Activated naive CD4-positive, alpha-beta T cell treated with anti-CD3 and anti-CD28 coated beads, Interleukin-2, amount 50 U/mL, for 72 hours (primary cell): ENCODE measurements around the gene RAPGEF2. TPM values are rescaled to one million over a fixed set of nuclear protein-coding genes. Genes with fewer than 3 reads are reported as not detected.
"Not testable (repeated sequence)": the region's sequence is repeated elsewhere in the genome, so short reads cannot be mapped to it uniquely, and the experiment has no call there.

ENCODE experiments used
- ATAC-seq, 2 donors: fragments of 150-1000 bp; cut with Tn5 transposase; 2 replicates each; pipeline ENCODE4 v1.10.0; 2021; ENCODE audit warnings: mild to moderate bottlenecking in 2 of 2, moderate library complexity in 2 of 2
- DNase-seq, 2 donors: peaks; one replicate each; pipeline ENCODE4 v3.0.0; 2021 to 2022; ENCODE audit warnings: low spot score in 2 of 2
- H3K27ac Mint-ChIP-seq, 2 donors: one replicate each; pipeline ENCODE4 v1.8.0; 2022; ENCODE audit warnings: mild to moderate bottlenecking in 2 of 2, mixed read lengths in 2 of 2
- H3K36me3 Mint-ChIP-seq, 2 donors: one replicate each; pipeline ENCODE4 v1.8.0; 2022; ENCODE audit warnings: mixed read lengths in 2 of 2
- H3K9me3 Mint-ChIP-seq, 2 donors: one replicate each; pipeline ENCODE4 v1.8.0; 2022; ENCODE audit warnings: mixed read lengths in 2 of 2
- total RNA-seq, 2 donors: library from RNA; stranded (reverse); gene quantifications; one replicate each; pipeline ENCODE4 v1.2.3, GENCODE V29; 2022

The RAPGEF2 gene
- total RNA-seq, 2 donors from 2014 or later, result 11.1 to 34.8 TPM

- no peak for ATAC-seq
- no peaks in the 10 kb centered on the region for H3K36me3 Mint-ChIP-seq
- H3K9me3 Mint-ChIP-seq, result no peaks in the 10 kb centered on the region
- H3K27ac Mint-ChIP-seq, result no peak overlapping the region
- no peak for DNase-seq
Observed at GRCh38 chr4:159169404-159170302, 66.8 kb downstream of the RAPGEF2 start.

- ATAC-seq, result peak; percentile 81 to 84
- H3K36me3 Mint-ChIP-seq, result no peaks in the 10 kb centered on the region
- H3K27ac Mint-ChIP-seq, result no peak overlapping the region
- no peaks in the 10 kb centered on the region for H3K9me3 Mint-ChIP-seq
- DNase-seq, result no peak
Observed at GRCh38 chr4:159171287-159171686, 68.4 kb downstream of the RAPGEF2 start.

- H3K9me3 Mint-ChIP-seq, result no peaks in the 10 kb centered on the region
- DNase-seq (no peak), ATAC-seq (no peak)
- no peaks in the 10 kb centered on the region for H3K36me3 Mint-ChIP-seq
- H3K27ac Mint-ChIP-seq, result no peak overlapping the region
Observed at GRCh38 chr4:159173886-159174285, 71.0 kb downstream of the RAPGEF2 start.

- Mint-ChIP-seq H3K9me3 (no peaks in the 10 kb centered on the region), H3K36me3 (no peaks in the 10 kb centered on the region), H3K27ac (no peak overlapping the region)
- ATAC-seq (no peak), DNase-seq (no peak)
Observed at GRCh38 chr4:159174645-159175084, 71.8 kb downstream of the RAPGEF2 start.

- peak overlapping the region in 1 of 2 donors; percentile 83 for H3K27ac Mint-ChIP-seq
Observed at GRCh38 chr4:159175085-159175988, 72.5 kb downstream of the RAPGEF2 start.

GRCh38 chr4:159175989-159176375 is 73.1 kb downstream of the RAPGEF2 start:
- ATAC-seq (peak in 1 of 2 donors; percentile 12), DNase-seq (no peak)
- H3K36me3 Mint-ChIP-seq, result no peaks in the 10 kb centered on the region
- H3K9me3 Mint-ChIP-seq, result no peaks in the 10 kb centered on the region
- peak overlapping the region in 1 of 2 donors; percentile 83 for H3K27ac Mint-ChIP-seq

More at GRCh38 chr4:159175085-159175988, 72.5 kb downstream of the RAPGEF2 start:
- ATAC-seq, result peak; percentile 69 to 82
- H3K36me3 Mint-ChIP-seq, result no peaks in the 10 kb centered on the region
- peak; percentile 55 to 57 for DNase-seq
- H3K9me3 Mint-ChIP-seq, result no peaks in the 10 kb centered on the region

GRCh38 chr4:159177265-159178150 is 74.6 kb downstream of the RAPGEF2 start:
- H3K27ac Mint-ChIP-seq, result no peak overlapping the region
- no peaks in the 10 kb centered on the region for H3K36me3 Mint-ChIP-seq
- DNase-seq (no peak), ATAC-seq (peak; percentile 66 to 80)
- no peaks in the 10 kb centered on the region for H3K9me3 Mint-ChIP-seq

- ATAC-seq, result no peak
- no peak for DNase-seq
- Mint-ChIP-seq H3K9me3 (peaks cover 0 to under 1% of the 10 kb centered on the region in 2 donors), H3K27ac (no peak overlapping the region), H3K36me3 (peaks cover 0 to under 1% of the 10 kb centered on the region in 2 donors)
Observed at GRCh38 chr4:159178151-159178546, 75.3 kb downstream of the RAPGEF2 start.

- Mint-ChIP-seq H3K9me3 (peaks cover 0 to 4% of the 10 kb centered on the region in 2 donors), H3K36me3 (peaks cover 0 to 6% of the 10 kb centered on the region in 2 donors), H3K27ac (peak overlapping the region in 1 of 2 donors; percentile 7)
- ATAC-seq (no peak), DNase-seq (no peak)
Observed at GRCh38 chr4:159178979-159179969, 76.4 kb downstream of the RAPGEF2 start.

- H3K27ac Mint-ChIP-seq, ATAC-seq, DNase-seq, H3K36me3 Mint-ChIP-seq, H3K9me3 Mint-ChIP-seq: not testable (repeated sequence)
Observed at GRCh38 chr4:159183885-159184605, 81.2 kb downstream of the RAPGEF2 start.

GRCh38 chr4:159185591-159186023 is 82.7 kb downstream of the RAPGEF2 start:
- DNase-seq (no peak), ATAC-seq (peak; percentile 64 to 88)
- Mint-ChIP-seq H3K36me3 (peaks cover 0 to 6% of the 10 kb centered on the region in 2 donors), H3K27ac (no peak overlapping the region), H3K9me3 (peaks cover 0 to 4% of the 10 kb centered on the region in 2 donors)

GRCh38 chr4:159188646-159189045 is 85.8 kb downstream of the RAPGEF2 start:
- no peak overlapping the region for H3K27ac Mint-ChIP-seq
- DNase-seq, result no peak
- ATAC-seq, result no peak
- no peaks in the 10 kb centered on the region for H3K9me3 Mint-ChIP-seq
- no peaks in the 10 kb centered on the region for H3K36me3 Mint-ChIP-seq

GRCh38 chr4:159190651-159191050 is 87.8 kb downstream of the RAPGEF2 start:
- H3K9me3 Mint-ChIP-seq, result no peaks in the 10 kb centered on the region
- no peaks in the 10 kb centered on the region for H3K36me3 Mint-ChIP-seq
- H3K27ac Mint-ChIP-seq, result no peak overlapping the region
- DNase-seq, result no peak
- peak in 1 of 2 donors; percentile 36 for ATAC-seq

GRCh38 chr4:159191989-159192388 is 89.1 kb downstream of the RAPGEF2 start:
- Mint-ChIP-seq H3K27ac (no peak overlapping the region), H3K36me3 (no peaks in the 10 kb centered on the region), H3K9me3 (no peaks in the 10 kb centered on the region)
- DNase-seq (no peak), ATAC-seq (no peak)
